ENCODE measurements around the gene MACROD1. TPM values are rescaled to one million over a fixed set of nuclear protein-coding genes. Genes with fewer than 3 reads are reported as not detected.

Gene MACROD1
- total and polyA plus RNA-seq, 9 of the 15 experiments (the other 6 are each of a cell fraction or from before 2014, with no cell fraction given) = 1.1 to 60.0 (median 26.4) TPM

- TF ChIP-seq, protein P1, sequence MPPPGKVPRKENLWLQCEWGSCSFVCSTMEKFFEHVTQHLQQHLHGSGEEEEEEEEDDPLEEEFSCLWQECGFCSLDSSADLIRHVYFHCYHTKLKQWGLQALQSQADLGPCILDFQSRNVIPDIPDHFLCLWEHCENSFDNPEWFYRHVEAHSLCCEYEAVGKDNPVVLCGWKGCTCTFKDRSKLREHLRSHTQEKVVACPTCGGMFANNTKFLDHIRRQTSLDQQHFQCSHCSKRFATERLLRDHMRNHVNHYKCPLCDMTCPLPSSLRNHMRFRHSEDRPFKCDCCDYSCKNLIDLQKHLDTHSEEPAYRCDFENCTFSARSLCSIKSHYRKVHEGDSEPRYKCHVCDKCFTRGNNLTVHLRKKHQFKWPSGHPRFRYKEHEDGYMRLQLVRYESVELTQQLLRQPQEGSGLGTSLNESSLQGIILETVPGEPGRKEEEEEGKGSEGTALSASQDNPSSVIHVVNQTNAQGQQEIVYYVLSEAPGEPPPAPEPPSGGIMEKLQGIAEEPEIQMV (tag; conservative IDR thresholded peaks at IDR 0.05; ENCODE audit: low read depth) = no peak
- TF ChIP-seq CTBP1 (IDR thresholded peaks at IDR 0.05; ENCODE audit: borderline replicate concordance) (peak; percentile 39; the same call in 1 of the 2 replicates), SAP30 (IDR thresholded peaks at IDR 0.05; ENCODE audit: borderline replicate concordance, insufficient read depth, low read depth, low read length, poor library complexity, severe bottlenecking) (peak; percentile 35), RCOR1 (IDR thresholded peaks at IDR 0.05; ENCODE audit: borderline replicate concordance in 1 of 2, low read depth in 2 of 2, low read length in 2 of 2) (no peak), NR2C2 (CRISPR knock-in tag; IDR thresholded peaks at IDR 0.05) (0 out of 2 replicates have a peak, but pooled peaks have one; percentile 56), NR2C2 (tag; IDR thresholded peaks at IDR 0.05) (no peak), MAX (CRISPR knock-in tag; IDR thresholded peaks at IDR 0.05) (peak; percentile 79), CBFB (CRISPR knock-in tag; IDR thresholded peaks at IDR 0.05) (0 out of 2 replicates have a peak, but pooled peaks have one; percentile 39), ETS2 (tag; IDR thresholded peaks at IDR 0.05; ENCODE audit: borderline replicate concordance, poor library complexity, severe bottlenecking) (no peak), CXXC5 (CRISPR knock-in tag; IDR thresholded peaks at IDR 0.05) (peak; percentile 32; the same call in 1 of the 2 replicates), SMARCC2 (IDR thresholded peaks at IDR 0.05; ENCODE audit: low read depth) (no peak)
- TF ChIP-seq, protein P2, sequence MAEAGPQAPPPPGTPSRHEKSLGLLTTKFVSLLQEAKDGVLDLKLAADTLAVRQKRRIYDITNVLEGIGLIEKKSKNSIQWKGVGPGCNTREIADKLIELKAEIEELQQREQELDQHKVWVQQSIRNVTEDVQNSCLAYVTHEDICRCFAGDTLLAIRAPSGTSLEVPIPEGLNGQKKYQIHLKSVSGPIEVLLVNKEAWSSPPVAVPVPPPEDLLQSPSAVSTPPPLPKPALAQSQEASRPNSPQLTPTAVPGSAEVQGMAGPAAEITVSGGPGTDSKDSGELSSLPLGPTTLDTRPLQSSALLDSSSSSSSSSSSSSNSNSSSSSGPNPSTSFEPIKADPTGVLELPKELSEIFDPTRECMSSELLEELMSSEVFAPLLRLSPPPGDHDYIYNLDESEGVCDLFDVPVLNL (CRISPR knock-in tag; IDR thresholded peaks at IDR 0.05; ENCODE audit: low read depth) = no peak
Observed at GRCh38 chr11:64092111-64092760, 73.7 kb downstream of the MACROD1 start (continued).
